ENCODE measurements around the gene C1orf159.
"Not testable (repeated sequence)": the region's sequence is repeated elsewhere in the genome, so short reads cannot be mapped to it uniquely, and the experiment has no call there.

C1orf159 gene

GRCh38 chr1:1081311-1082238 is 34.3 kb downstream of the C1orf159 start:
- no peak for DNase-seq (ENCODE audit: low spot score)

GRCh38 chr1:1080951-1081310 is 35.0 kb downstream of the C1orf159 start:
- DNase-seq (ENCODE audit: low spot score), result no peak

- no peak for DNase-seq (ENCODE audit: low spot score)
Observed at GRCh38 chr1:1080122-1080757, 35.6 kb downstream of the C1orf159 start.

- DNase-seq (ENCODE audit: low spot score), result peak; percentile 38
Observed at GRCh38 chr1:1079408-1080121, 36.3 kb downstream of the C1orf159 start.

- DNase-seq (ENCODE audit: low spot score), result not testable (repeated sequence)
Observed at GRCh38 chr1:1077396-1077795, 38.5 kb downstream of the C1orf159 start.

- DNase-seq (ENCODE audit: low spot score), result no peak
Observed at GRCh38 chr1:1075148-1075935, 40.5 kb downstream of the C1orf159 start.

- DNase-seq (ENCODE audit: low spot score), result no peak
Observed at GRCh38 chr1:1074631-1075147, 41.2 kb downstream of the C1orf159 start.

GRCh38 chr1:1073743-1074587 is 41.9 kb downstream of the C1orf159 start, which contains the start of gene RNF223:
Gene RNF223, minus strand, starts transcription at chr1:1074306. Its CDS starts 1,740 bp downstream, at chr1:1072566.
- no peak for DNase-seq (ENCODE audit: low spot score)

GRCh38 chr1:1072849-1073742 is 42.8 kb downstream of the C1orf159 start:
- no peak for DNase-seq (ENCODE audit: low spot score)

GRCh38 chr1:1072299-1072848 is 43.5 kb downstream of the C1orf159 start:
- no peak for DNase-seq (ENCODE audit: low spot score)

GRCh38 chr1:1071486-1072298 is 44.2 kb downstream of the C1orf159 start:
- DNase-seq (ENCODE audit: low spot score), result no peak

- DNase-seq (ENCODE audit: low spot score), result peak; percentile 69
Observed at GRCh38 chr1:1069711-1070676, 45.9 kb downstream of the C1orf159 start.

- peak; percentile 93 for DNase-seq (ENCODE audit: low spot score)
Observed at GRCh38 chr1:1069056-1069710, 46.7 kb downstream of the C1orf159 start.

- DNase-seq (ENCODE audit: low spot score), result peak; percentile 81
Observed at GRCh38 chr1:1068517-1069055, 47.3 kb downstream of the C1orf159 start.

- DNase-seq (ENCODE audit: low spot score), result no peak
Observed at GRCh38 chr1:1067860-1068516, 47.9 kb downstream of the C1orf159 start.
